ENCODE results near the gene MAD2L1BP. TPM values are rescaled to one million over a fixed set of nuclear protein-coding genes. Genes with fewer than 3 reads are reported as not detected.
A peak's percentile ranks its signal among the peaks of the same experiment; 100 is the strongest.

The MAD2L1BP gene
- total and polyA plus RNA-seq, 2 of the 13 experiments (the other 11 are each of a cell fraction or from before 2014, with no cell fraction given): 54.2 to 55.5 TPM

DNA sequence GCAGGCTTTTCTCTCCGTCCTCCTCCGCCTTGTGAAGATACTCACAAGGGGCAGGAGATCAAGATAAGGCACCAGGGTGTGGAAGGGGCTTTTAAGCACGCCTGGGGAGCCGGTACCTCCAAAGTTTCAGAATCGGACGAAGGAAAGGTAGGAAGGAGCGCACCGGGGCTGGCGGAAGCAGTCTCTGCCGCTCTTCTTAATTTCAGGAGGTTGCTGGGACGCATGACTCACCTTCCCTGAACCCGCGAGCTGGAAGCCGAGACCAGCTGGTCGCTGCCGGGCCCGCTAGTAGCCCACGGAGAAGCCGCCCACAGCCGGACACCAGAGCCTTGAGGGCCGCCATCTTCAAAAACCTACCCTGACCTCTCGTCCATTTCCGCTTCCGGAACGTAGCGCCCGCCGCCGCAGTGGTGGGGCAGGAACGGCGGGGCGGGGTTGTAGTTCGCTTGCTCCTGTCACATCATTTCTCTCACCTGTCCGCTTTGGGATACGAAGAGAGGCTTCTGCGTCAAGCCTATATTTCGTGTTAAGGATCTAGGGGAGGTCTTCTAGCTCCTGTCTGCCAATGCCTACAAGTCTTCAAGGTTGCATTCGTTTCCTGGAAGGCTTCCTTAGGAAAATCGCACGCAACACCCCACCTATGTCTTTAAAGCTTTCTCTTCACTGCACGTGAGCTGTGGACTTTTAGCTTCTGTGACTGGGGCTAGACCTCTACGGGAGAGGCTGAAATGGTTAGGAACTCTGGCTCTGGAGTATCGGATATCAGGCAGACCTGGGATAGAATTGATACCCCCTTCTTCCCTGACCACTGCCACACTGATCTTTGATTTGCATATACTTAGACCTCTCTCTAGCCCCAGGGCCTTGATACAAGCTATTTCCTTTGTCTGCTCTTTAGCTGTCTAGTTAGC is 52.1 kb downstream of the MAD2L1BP start, which contains the start of gene MRPS18A (continued):
- TF ChIP-seq, protein P1, sequence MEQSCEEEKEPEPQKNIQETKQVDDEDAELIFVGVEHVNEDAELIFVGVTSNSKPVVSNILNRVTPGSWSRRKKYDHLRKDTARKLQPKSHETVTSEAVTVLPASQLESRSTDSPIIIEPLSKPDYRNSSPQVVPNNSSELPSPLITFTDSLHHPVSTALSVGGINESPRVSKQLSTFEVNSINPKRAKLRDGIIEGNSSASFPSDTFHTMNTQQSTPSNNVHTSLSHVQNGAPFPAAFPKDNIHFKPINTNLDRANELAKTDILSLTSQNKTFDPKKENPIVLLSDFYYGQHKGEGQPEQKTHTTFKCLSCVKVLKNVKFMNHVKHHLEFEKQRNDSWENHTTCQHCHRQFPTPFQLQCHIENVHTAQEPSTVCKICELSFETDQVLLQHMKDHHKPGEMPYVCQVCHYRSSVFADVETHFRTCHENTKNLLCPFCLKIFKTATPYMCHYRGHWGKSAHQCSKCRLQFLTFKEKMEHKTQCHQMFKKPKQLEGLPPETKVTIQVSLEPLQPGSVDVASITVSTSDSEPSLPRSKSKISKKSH (CRISPR knock-in tag; IDR thresholded peaks at IDR 0.05; ENCODE audit: borderline replicate concordance): no peak
- TF ChIP-seq MIER3 (CRISPR knock-in tag; IDR thresholded peaks at IDR 0.05; ENCODE audit: borderline replicate concordance) (peak; percentile 86; the same call in 1 of the 2 replicates), SRSF1 (optimal IDR thresholded peaks at IDR 0.05; ENCODE audit: low read depth, low read length) (no peak), ZNF354B (CRISPR knock-in tag; IDR thresholded peaks at IDR 0.05) (no peak), ATF7 (IDR thresholded peaks at IDR 0.05) (no peak), ATF7 (CRISPR knock-in tag; IDR thresholded peaks at IDR 0.05) (0 out of 2 replicates have a peak, but pooled peaks have one; percentile 43), ZNF160 (CRISPR knock-in tag; IDR thresholded peaks at IDR 0.05) (no peak), ATM (IDR thresholded peaks at IDR 0.05; ENCODE audit: borderline replicate concordance) (no peak), TCF12 (IDR thresholded peaks at IDR 0.05) (no peak), TCF12 (CRISPR knock-in tag; IDR thresholded peaks at IDR 0.05) (no peak), ZFP1 (CRISPR knock-in tag; IDR thresholded peaks at IDR 0.05) (no peak), ZNF850 (CRISPR knock-in tag; conservative IDR thresholded peaks at IDR 0.05) (no peak), NKX3-1 (CRISPR knock-in tag; IDR thresholded peaks at IDR 0.05) (no peak), ZSCAN29 (CRISPR knock-in tag; conservative IDR thresholded peaks at IDR 0.05) (peak; percentile 74; the same call in 1 of the 2 replicates), SCMH1 (CRISPR knock-in tag; IDR thresholded peaks at IDR 0.05; ENCODE audit: borderline replicate concordance) (no peak), CEBPB (IDR thresholded peaks at IDR 0.05; ENCODE audit: borderline replicate concordance, low read depth, low read length) (no peak), ZNF839 (CRISPR knock-in tag; IDR thresholded peaks at IDR 0.05; ENCODE audit: borderline replicate concordance) (no peak)
- TF ChIP-seq, protein P2, sequence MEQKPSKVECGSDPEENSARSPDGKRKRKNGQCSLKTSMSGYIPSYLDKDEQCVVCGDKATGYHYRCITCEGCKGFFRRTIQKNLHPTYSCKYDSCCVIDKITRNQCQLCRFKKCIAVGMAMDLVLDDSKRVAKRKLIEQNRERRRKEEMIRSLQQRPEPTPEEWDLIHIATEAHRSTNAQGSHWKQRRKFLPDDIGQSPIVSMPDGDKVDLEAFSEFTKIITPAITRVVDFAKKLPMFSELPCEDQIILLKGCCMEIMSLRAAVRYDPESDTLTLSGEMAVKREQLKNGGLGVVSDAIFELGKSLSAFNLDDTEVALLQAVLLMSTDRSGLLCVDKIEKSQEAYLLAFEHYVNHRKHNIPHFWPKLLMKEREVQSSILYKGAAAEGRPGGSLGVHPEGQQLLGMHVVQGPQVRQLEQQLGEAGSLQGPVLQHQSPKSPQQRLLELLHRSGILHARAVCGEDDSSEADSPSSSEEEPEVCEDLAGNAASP (CRISPR knock-in tag; IDR thresholded peaks at IDR 0.05; ENCODE audit: borderline replicate concordance): peak; percentile 62
- TF ChIP-seq, protein P3, sequence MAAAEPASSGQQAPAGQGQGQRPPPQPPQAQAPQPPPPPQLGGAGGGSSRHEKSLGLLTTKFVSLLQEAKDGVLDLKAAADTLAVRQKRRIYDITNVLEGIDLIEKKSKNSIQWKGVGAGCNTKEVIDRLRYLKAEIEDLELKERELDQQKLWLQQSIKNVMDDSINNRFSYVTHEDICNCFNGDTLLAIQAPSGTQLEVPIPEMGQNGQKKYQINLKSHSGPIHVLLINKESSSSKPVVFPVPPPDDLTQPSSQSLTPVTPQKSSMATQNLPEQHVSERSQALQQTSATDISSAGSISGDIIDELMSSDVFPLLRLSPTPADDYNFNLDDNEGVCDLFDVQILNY (CRISPR knock-in tag; conservative IDR thresholded peaks at IDR 0.05): no peak
- TF ChIP-seq, protein P4, sequence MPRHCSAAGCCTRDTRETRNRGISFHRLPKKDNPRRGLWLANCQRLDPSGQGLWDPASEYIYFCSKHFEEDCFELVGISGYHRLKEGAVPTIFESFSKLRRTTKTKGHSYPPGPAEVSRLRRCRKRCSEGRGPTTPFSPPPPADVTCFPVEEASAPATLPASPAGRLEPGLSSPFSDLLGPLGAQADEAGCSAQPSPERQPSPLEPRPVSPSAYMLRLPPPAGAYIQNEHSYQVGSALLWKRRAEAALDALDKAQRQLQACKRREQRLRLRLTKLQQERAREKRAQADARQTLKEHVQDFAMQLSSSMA (CRISPR knock-in tag; IDR thresholded peaks at IDR 0.05): no peak; the same call in 1 of the 2 replicates
- TF ChIP-seq, protein P5, sequence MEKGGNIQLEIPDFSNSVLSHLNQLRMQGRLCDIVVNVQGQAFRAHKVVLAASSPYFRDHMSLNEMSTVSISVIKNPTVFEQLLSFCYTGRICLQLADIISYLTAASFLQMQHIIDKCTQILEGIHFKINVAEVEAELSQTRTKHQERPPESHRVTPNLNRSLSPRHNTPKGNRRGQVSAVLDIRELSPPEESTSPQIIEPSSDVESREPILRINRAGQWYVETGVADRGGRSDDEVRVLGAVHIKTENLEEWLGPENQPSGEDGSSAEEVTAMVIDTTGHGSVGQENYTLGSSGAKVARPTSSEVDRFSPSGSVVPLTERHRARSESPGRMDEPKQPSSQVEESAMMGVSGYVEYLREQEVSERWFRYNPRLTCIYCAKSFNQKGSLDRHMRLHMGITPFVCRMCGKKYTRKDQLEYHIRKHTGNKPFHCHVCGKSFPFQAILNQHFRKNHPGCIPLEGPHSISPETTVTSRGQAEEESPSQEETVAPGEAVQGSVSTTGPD (CRISPR knock-in tag; IDR thresholded peaks at IDR 0.05): no peak
